Tibial artery (tissue), 4 donors: Measurements from ENCODE around the gene JAKMIP2.

Source experiments
- DNase-seq, 2 donors: peaks; one replicate each; pipeline ENCODE4 v3.0.0-alpha.2; 2019
- H3K27ac ChIP-seq, 2 donors: fragments of 200-600 bp; sonication (generic) in 1 of 2; 1 replicate in 1 of 2; 2 replicates in 1 of 2; pipeline ENCODE4 v1.5.1; 2018 to 2019; ENCODE audit warnings: mild to moderate bottlenecking in 1 of 2
- H3K27me3 ChIP-seq, 2 donors: fragments of 200-600 bp; sonication (generic) in 1 of 2; one replicate each; pipeline versions ENCODE4 v1.5.1 to v1.6.0; 2016 to 2019
- H3K36me3 ChIP-seq, 3 donors: fragments of 200-600 bp; sonication (generic) in 2 of 3; one replicate each; pipeline ENCODE4 v1.5.1; 2016 to 2019; ENCODE audit warnings: mild to moderate bottlenecking in 2 of 3
- H3K4me1 ChIP-seq, 4 donors: fragments of 200-600 bp; sonication (generic) in 2 of 4; 1 replicate in 3 of 4; 2 replicates in 1 of 4; pipeline ENCODE4 v1.5.1; 2016 to 2019
- H3K4me3 ChIP-seq, 2 donors: fragments of 200-600 bp; sonication (generic) in 1 of 2; 1 replicate in 1 of 2; 2 replicates in 1 of 2; pipeline ENCODE4 v1.5.1; 2018 to 2019; ENCODE audit warnings: mild to moderate bottlenecking in 2 of 2
- H3K9me3 ChIP-seq, 3 donors: fragments of 200-600 bp; sonication (generic) in 1 of 3; one replicate each; pipeline ENCODE4 v1.5.1; 2016 to 2019
- intact Hi-C: fragments of 100-400 bp; cut with DNase I; formaldehyde crosslinking; loops from one replicate; pipeline ENCODE4 v1.15.0; 2023; ENCODE audit warnings: low total_unique reads
- TF ChIP-seq, protein P1 (sequence below), 2 experiments: fragments of 200-600 bp in 1 of 2; fragments of 450-650 bp in 1 of 2; IDR thresholded peaks; one replicate each; pipeline ENCODE4 v1.5.1; 2017 to 2019; ENCODE audit warnings: antibody characterized with exemption in 2 of 2, mild to moderate bottlenecking in 1 of 2, moderate library complexity in 1 of 2

The JAKMIP2 gene

GRCh38 chr5:147573211-147573610, 209.3 kb downstream of the JAKMIP2 start:
- no peak overlapping the region for H3K27ac ChIP-seq
- no peak overlapping the region for H3K4me3 ChIP-seq
- intact Hi-C loops = loop anchor here (5.0 kb wide), 2 partner anchors 181 to 1036 kb away; no protein-coding TSS in a partner anchor
- TF ChIP-seq, protein P1, sequence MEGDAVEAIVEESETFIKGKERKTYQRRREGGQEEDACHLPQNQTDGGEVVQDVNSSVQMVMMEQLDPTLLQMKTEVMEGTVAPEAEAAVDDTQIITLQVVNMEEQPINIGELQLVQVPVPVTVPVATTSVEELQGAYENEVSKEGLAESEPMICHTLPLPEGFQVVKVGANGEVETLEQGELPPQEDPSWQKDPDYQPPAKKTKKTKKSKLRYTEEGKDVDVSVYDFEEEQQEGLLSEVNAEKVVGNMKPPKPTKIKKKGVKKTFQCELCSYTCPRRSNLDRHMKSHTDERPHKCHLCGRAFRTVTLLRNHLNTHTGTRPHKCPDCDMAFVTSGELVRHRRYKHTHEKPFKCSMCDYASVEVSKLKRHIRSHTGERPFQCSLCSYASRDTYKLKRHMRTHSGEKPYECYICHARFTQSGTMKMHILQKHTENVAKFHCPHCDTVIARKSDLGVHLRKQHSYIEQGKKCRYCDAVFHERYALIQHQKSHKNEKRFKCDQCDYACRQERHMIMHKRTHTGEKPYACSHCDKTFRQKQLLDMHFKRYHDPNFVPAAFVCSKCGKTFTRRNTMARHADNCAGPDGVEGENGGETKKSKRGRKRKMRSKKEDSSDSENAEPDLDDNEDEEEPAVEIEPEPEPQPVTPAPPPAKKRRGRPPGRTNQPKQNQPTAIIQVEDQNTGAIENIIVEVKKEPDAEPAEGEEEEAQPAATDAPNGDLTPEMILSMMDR (IDR thresholded peaks at IDR 0.05) = no peak
- H3K4me1 ChIP-seq = no peaks in the 10 kb centered on the region
- H3K36me3 ChIP-seq = no peaks in the 10 kb centered on the region
- H3K9me3 ChIP-seq = no peaks in the 10 kb centered on the region
- DNase-seq = no peak
- H3K27me3 ChIP-seq = no peaks in the 10 kb centered on the region

- intact Hi-C loops = no loop called here
- H3K9me3 ChIP-seq = no peaks in the 10 kb centered on the region
Observed at GRCh38 chr5:147568710-147569406, 213.7 kb downstream of the JAKMIP2 start.

GRCh38 chr5:147567917-147568598, 214.5 kb downstream of the JAKMIP2 start:
- Histone ChIP-seq H3K4me3 (no peak overlapping the region), H3K4me1 (no peaks in the 10 kb centered on the region), H3K27me3 (no peaks in the 10 kb centered on the region), H3K9me3 (no peaks in the 10 kb centered on the region), H3K36me3 (no peaks in the 10 kb centered on the region), H3K27ac (no peak overlapping the region)
- intact Hi-C loops = no loop called here
- TF ChIP-seq, protein P1 (IDR thresholded peaks at IDR 0.05) = no peak
- no peak for DNase-seq

More at GRCh38 chr5:147568710-147569406, 213.7 kb downstream of the JAKMIP2 start:
- DNase-seq = no peak
- no peaks in the 10 kb centered on the region for H3K36me3 ChIP-seq
- TF ChIP-seq, protein P1 (IDR thresholded peaks at IDR 0.05) = no peak
- no peaks in the 10 kb centered on the region for H3K27me3 ChIP-seq
- H3K4me3 ChIP-seq = no peak overlapping the region
- no peak overlapping the region for H3K27ac ChIP-seq
- H3K4me1 ChIP-seq = no peaks in the 10 kb centered on the region

- TF ChIP-seq, protein P1 (IDR thresholded peaks at IDR 0.05) = no peak
- Histone ChIP-seq H3K4me3 (no peak overlapping the region), H3K36me3 (no peaks in the 10 kb centered on the region), H3K27ac (no peak overlapping the region), H3K9me3 (no peaks in the 10 kb centered on the region), H3K27me3 (no peaks in the 10 kb centered on the region), H3K4me1 (no peaks in the 10 kb centered on the region)
- intact Hi-C loops = no loop called here
- DNase-seq = no peak
Observed at GRCh38 chr5:147565524-147565923, 217.0 kb downstream of the JAKMIP2 start.

DNA sequence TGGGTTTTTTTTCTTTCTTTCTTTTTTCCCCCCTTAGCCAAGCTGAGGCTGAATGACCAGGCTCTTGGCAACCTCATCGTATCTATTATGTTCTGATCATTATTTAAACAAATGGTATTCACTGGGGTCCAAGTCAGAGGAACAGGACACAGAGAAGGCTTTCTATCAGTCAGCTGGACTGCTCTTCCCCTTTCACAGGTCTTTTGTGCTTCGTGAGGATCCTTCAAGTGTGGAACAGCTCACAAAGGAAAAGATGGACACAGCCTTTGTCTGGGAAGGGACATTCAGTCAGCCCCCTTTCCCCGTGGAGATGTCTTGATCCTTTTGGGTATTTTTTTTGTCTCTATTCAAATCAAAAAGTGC, 218.4 kb downstream of the JAKMIP2 start:
- intact Hi-C loops = loop anchor here (5.0 kb wide), 1 partner anchor 97 kb away; no protein-coding TSS in a partner anchor
- no peaks in the 10 kb centered on the region for H3K9me3 ChIP-seq
- no peaks in the 10 kb centered on the region for H3K27me3 ChIP-seq
- TF ChIP-seq, protein P1 (IDR thresholded peaks at IDR 0.05) = no peak
- H3K4me1 ChIP-seq = peaks cover 0 to under 1% (median 0%) of the 10 kb centered on the region in 4 donors
- DNase-seq = no peak
- H3K27ac ChIP-seq = no peak overlapping the region
- H3K36me3 ChIP-seq = no peaks in the 10 kb centered on the region
- no peak overlapping the region for H3K4me3 ChIP-seq
